Upper lobe of right lung (tissue), 1 donor: ENCODE results near the gene ANKMY1. TPM values are rescaled to one million over a fixed set of nuclear protein-coding genes. Genes with fewer than 3 reads are reported as not detected.
A peak's percentile ranks its signal among the peaks of the same experiment; 100 is the strongest.

Experiments used
- ATAC-seq: fragments of 200-7000 bp; cut with Tn5 transposase; one replicate; pipeline ENCODE4 v1.9.1; 2020; ENCODE audit warnings: mild to moderate bottlenecking, moderate library complexity
- DNase-seq: peaks from one replicate; pipeline ENCODE4 v3.0.0-alpha.2; 2020
- H3K27ac ChIP-seq: fragments of 200-600 bp; one replicate; pipeline ENCODE4 v1.8.0; 2022
- H3K27me3 ChIP-seq: fragments of 200-600 bp; one replicate; pipeline ENCODE4 v1.8.0; 2022; ENCODE audit warnings: mild to moderate bottlenecking
- H3K36me3 ChIP-seq: fragments of 200-600 bp; one replicate; pipeline ENCODE4 v1.8.0; 2022
- H3K4me1 ChIP-seq: fragments of 200-600 bp; one replicate; pipeline ENCODE4 v1.8.0; 2022
- H3K4me3 ChIP-seq: fragments of 200-600 bp; one replicate; pipeline ENCODE4 v1.8.0; 2022; ENCODE audit warnings: mild to moderate bottlenecking
- H3K9me3 ChIP-seq: fragments of 200-600 bp; one replicate; pipeline ENCODE4 v1.8.0; 2022
- CTCF ChIP-seq: fragments of 200-600 bp; IDR thresholded peaks from one replicate; pipeline ENCODE4 v1.8.0; 2022; ENCODE audit warnings: antibody characterized with exemption
- intact Hi-C: fragments of 100-400 bp; cut with DNase I; formaldehyde crosslinking; loops from one replicate; pipeline ENCODE4 v1.11.0; 2022
- total RNA-seq: library from RNA; stranded (reverse); fragmentation: NEBNext Ultra II Directional; extraction: Animal tissue kit (Norgen Biotek cat#: 25700); gene quantifications from one replicate; pipeline ENCODE4 v1.2.1, GENCODE V29; 2021
- donor health status: DM: no; HTN: yes; CAD: no; lungs with severe emphysema.

The ANKMY1 gene
- total RNA-seq, 1 donor from 2014 or later: 19.3 TPM

DNA sequence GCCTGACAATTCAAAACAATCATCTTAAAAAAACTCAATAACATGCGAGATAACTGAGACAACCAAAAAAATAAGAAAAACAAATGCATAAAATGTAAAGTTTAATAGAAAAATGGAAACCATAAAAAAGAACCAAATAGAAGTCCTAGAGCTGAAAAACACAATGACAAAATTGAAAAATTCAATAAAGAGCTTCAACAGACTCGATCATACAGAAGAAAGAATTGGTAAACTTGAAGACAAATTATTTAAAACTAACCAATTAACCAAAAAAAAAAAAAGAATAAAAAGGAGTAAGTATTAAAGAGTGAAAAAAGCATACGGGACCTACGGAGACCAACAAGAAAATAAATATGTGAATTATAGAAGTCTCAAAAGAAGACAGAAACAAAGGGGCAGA lies 84.6 kb downstream of the ANKMY1 start:
- no peak for ATAC-seq
- no peaks in the 10 kb centered on the region for H3K4me1 ChIP-seq
- peaks cover 19% of the 10 kb centered on the region for H3K9me3 ChIP-seq
- no peaks in the 10 kb centered on the region for H3K27me3 ChIP-seq
- no peaks in the 10 kb centered on the region for H3K36me3 ChIP-seq
- H3K27ac ChIP-seq: no peak overlapping the region
- intact Hi-C loops: no loop called here
- TF ChIP-seq CTCF: no peak
- no peak for DNase-seq
- no peak overlapping the region for H3K4me3 ChIP-seq

GRCh38 chr2:240472078-240472790 lies 85.6 kb downstream of the ANKMY1 start:
- peaks cover 19% of the 10 kb centered on the region for H3K9me3 ChIP-seq
- no peaks in the 10 kb centered on the region for H3K36me3 ChIP-seq
- H3K27ac ChIP-seq: no peak overlapping the region
- H3K4me3 ChIP-seq: no peak overlapping the region
- TF ChIP-seq CTCF: no peak
- peak; percentile 12 for ATAC-seq
- H3K27me3 ChIP-seq: no peaks in the 10 kb centered on the region
- intact Hi-C loops: no loop called here
- no peak for DNase-seq
- H3K4me1 ChIP-seq: no peaks in the 10 kb centered on the region

DNA sequence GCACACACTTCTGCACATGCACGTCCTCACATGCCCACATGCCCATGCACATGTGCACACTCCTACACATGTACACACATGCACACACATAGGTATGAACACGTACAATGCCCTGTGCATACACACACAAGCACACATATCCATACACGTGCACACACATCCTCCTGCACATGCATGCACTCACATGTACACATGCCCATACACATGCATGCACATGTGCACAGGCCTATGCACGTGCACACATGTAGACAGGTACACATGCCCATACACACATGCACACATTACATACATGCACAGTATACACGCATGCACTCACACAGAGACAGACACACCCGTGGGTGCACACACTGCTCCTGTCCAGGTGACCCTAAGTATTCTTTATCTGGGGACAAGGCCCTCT lies 88.0 kb downstream of the ANKMY1 start:
- intact Hi-C loops: no loop called here
- Histone ChIP-seq H3K36me3 (no peaks in the 10 kb centered on the region), H3K27ac (no peak overlapping the region), H3K4me1 (no peaks in the 10 kb centered on the region), H3K4me3 (no peak overlapping the region), H3K9me3 (peaks cover 15% of the 10 kb centered on the region), H3K27me3 (no peaks in the 10 kb centered on the region)
- no peak for TF ChIP-seq CTCF
- no peak for DNase-seq
- no peak for ATAC-seq

DNA sequence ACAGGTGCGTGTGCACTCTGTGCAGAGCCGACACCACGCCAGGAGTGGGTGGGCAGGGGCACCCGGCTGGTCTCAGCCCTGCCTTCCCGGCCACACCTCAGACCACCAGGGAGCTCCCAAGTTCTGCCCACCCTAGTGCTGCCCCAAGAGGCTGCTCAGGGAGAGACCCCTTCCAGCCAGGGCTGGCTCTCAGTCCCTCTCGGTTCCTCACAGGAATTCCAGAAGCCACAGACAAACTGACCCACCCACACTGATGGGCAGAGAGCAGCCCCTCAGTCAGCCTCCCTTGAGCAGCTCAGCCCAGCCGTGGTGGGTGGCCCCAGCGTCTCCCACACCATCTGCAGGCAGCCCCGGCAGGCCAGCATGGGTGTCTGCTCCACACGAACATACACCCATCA lies 88.5 kb downstream of the ANKMY1 start:
- Histone ChIP-seq H3K4me1 (no peaks in the 10 kb centered on the region), H3K4me3 (no peak overlapping the region), H3K9me3 (peaks cover 13% of the 10 kb centered on the region), H3K36me3 (no peaks in the 10 kb centered on the region), H3K27me3 (no peaks in the 10 kb centered on the region), H3K27ac (no peak overlapping the region)
- intact Hi-C loops: no loop called here
- TF ChIP-seq CTCF: no peak
- DNase-seq: peak; percentile 48
- no peak for ATAC-seq

- no peak overlapping the region for H3K27ac ChIP-seq
- intact Hi-C loops: no loop called here
- TF ChIP-seq CTCF: no peak
- ATAC-seq (no peak), DNase-seq (no peak)
- no peaks in the 10 kb centered on the region for H3K27me3 ChIP-seq
- no peak overlapping the region for H3K4me3 ChIP-seq
- H3K9me3 ChIP-seq: peaks cover 7% of the 10 kb centered on the region
- H3K4me1 ChIP-seq: no peaks in the 10 kb centered on the region
- no peaks in the 10 kb centered on the region for H3K36me3 ChIP-seq
These were observed 89.2 kb downstream of the ANKMY1 start for GRCh38 chr2:240468303-240469238.
